Neural progenitor cell (in vitro differentiated cells): ENCODE results near the gene RPN2.

Source experiments
- CTCF ChIP-seq: fragments of 200-600 bp; sonication (generic); IDR thresholded peaks from 2 replicates; pipeline ENCODE4 v1.5.1; 2017; ENCODE audit warnings: antibody characterized with exemption, mild to moderate bottlenecking
- EZH2 ChIP-seq: fragments of 200-600 bp; sonication (generic); IDR thresholded peaks from 2 replicates; pipeline ENCODE4 v1.6.1; 2017; ENCODE audit warnings: antibody characterized with exemption, mild to moderate bottlenecking, moderate library complexity

- TF ChIP-seq CTCF (no peak), EZH2 (no peak)
These were observed 104.5 kb downstream of the RPN2 start for GRCh38 chr20:37283530-37284195.
